Stimulated activated CD4-positive, alpha-beta T cell treated with anti-CD3 and anti-CD28 coated beads, Interleukin-12 subunit alpha, Interleukin-12 subunit beta, amount 100 ng/mL, for 48 hours (primary cell): ENCODE results near the gene ADAMTS8.

ENCODE experiments used
- DNase-seq, 3 donors: peaks; one replicate each; pipeline ENCODE4 v3.0.0-alpha.2; 2020; ENCODE audit warnings: low read depth in 2 of 3, low spot score in 1 of 3

The ADAMTS8 gene

DNA sequence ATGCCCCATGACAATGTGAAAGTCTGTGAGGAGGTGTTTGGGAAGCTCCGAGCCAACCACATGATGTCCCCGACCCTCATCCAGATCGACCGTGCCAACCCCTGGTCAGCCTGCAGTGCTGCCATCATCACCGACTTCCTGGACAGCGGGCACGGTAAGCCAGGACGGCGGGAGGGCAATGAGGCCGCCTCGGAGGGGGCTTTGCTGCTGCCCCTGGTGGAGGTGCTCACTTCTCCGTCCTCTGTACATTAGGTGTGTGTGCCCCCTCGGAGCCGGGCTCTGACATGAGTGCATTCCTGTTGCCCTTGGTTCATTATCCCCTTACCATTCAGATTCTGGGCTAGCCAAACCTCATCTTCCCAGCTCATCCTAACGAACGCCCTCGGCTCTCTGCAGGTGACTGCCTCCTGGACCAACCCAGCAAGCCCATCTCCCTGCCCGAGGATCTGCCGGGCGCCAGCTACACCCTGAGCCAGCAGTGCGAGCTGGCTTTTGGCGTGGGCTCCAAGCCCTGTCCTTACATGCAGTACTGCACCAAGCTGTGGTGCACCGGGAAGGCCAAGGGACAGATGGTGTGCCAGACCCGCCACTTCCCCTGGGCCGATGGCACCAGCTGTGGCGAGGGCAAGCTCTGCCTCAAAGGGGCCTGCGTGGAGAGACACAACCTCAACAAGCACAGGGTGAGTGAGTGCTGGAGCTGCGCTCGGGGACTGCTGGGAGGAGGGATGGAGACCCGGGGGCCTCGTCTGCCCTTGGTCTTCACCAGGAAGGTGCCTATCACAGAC lies 33.9 kb upstream of the ADAMTS8 start:
- DNase-seq: no peak

DNA sequence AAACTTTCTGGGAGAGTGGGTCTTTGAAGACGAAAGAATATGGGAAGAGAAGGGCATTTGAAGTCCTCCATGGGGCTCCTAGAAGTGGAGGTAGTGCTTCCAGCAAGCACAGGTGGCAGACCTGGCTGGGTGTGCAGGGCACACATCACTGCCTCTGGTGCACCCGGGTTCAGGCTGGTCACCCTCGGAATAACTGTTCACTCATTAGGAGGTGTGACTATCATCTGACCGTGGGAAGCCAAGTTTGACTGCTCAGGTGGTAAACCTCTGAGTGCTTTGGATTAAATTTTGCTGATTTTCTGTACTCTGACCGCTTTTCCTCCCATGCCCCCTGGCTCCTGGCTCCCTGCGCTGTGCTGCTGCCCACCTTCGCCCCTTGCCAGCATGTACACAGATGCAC lies 31.1 kb upstream of the ADAMTS8 start:
- no peak for DNase-seq

DNA sequence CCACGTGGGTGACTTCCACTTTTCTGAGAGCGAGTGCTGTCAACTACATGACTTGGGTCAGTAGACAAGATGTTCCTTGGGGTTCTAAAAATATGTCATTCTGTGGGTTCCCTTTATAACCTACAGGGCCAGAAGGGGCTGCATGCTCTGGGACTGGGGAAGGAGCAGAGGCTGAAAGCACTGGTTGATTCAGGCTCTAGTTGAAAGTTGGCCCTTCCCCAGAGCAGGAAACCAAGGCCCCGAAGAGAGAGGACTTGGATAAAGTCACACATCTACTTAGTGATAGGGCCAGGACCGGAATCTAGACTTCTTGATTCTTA lies 30.0 kb upstream of the ADAMTS8 start:
- no peak for DNase-seq

DNA sequence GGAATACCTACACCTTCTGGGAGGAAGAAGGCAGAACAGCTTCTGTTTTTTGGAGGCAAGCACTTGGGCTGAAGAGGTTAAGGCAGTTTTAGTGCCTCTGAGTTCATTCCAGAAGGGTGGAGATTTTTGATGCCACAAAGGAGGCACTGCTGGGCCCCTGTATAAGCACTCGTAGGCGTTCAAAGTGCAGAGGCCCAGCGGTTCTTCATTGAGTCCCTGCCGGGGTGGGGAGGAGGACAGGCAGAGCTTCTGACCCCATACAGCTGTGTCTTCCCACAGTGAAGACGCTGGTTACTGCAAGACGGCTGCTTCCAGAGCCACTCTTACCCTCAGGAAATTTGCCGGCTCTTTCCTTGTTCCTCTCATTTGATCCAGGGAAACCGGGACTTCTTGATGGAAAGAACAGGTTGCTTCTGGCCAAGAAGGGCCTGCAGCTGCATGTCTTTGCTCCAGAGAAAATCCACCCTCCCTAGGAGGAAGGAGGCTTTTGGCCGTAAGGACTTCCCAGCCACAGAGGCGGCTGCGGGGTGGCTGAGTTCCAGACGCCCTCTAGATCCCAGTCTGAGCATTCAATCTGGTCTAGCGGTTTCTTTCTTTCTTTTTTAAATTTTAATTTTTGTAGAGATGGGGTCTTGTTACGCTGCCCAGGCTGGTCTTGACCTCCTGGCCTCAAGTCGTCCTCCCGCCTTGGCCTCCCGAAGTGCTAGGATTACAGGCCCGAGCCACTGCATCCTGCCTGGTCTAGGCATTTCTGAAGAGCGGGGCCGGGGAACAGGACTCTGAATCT lies 29.4 kb upstream of the ADAMTS8 start:
- DNase-seq: no peak

DNA sequence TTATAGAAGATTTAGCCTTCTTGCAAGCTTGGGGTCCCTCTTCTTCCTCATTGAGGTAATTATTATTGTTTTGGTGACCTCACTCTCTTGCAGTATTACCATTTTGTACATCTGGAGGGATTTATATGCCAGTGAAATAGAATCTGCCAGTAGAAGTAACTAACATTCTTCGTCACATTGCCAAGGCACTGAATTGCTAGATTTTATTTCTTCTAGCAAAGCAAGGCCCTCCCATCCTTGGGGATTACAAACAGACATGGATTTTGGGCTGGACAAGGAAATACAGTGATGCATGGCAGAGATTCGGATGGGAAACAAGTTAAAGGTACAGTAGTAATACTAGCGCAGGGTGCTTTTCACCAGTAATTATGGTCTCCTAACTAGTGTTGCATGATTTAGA lies 27.9 kb upstream of the ADAMTS8 start:
- DNase-seq: no peak

DNA sequence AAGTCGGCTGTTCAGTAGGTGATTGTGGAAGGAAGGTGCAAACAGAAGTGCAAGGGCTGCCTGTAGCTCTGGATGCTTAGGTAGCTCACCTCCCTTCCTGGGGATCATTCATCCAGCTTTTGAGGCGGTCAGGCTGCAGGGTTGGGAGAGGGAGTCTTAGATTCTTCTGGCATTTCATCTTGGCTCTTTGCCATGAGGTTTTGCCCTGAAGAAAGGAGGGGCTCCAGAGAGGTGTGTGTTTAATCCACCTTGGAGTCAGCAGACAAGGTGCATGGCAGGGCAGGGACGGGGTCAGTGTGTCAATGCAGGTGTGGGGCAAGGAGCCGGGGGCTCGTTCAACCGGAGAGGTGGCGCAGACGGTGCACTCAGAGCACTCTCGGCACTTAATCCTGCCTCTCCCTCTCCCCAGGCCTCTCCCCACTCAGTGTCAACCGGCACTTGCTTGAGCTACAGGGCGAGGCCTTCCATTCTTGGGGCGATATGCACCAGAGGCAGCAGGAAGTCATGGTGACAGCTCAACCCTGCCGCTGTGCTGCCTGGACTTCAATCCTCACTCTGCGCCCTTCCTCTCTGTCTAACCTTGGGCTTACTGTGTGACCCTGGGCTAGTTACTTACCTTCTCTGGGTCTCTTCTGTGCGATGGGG lies 27.2 kb upstream of the ADAMTS8 start:
- DNase-seq: no peak

DNA sequence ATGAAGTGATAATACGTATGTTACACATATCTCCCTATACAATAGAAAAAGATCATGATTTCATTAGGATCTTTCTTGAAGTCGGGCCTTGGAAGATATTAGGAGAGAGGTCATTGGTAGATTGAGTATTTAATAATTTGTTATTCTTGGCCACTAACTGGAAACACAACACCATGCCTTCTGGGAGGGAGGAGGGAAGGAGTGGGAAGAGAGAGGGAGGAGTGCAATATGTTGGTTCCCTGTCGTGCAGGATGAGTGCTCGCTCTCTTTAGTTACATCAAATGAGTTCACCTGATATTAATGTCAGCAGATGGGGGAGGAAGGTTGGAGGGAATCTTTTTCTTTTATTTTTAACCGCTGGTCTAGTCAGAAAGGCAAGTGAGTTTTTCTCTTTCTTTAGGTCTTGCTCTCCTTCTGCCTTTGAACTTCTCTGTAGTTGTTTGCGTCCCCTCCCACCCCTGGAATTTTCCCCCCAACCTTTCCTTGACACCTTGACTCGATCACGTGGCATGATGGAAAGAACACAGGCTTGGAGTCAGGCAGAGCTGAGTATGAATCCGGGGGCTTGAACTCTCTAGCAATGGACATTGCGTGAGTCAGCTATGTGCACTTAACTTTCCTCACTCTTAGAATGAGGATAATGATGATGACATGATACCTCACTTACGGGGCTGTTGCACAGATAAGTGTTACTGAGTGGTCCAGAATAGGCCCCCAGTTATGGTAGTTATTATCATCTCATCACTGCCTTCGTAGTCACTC lies 26.3 kb upstream of the ADAMTS8 start:
- no peak for DNase-seq

DNA sequence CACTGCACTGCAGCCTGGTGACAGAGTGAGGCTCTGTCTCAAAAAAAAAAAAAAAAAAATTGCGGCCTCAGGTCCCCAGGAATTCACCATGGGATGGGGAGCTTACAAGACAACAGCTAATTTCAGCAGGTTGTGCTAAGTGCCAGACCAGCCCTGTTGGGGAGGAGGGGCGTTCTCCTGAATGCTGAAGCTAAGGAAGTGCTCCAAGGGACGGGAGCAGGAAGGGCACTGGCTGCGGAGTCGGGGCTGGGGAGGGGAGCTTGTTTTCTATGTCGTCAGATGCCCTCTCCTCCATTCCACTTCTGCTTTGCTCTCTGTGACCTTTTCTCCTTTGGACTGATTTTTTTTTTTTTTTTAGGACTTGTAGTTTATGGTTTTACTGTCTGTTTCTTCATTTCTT lies 24.5 kb upstream of the ADAMTS8 start:
- no peak for DNase-seq

DNA sequence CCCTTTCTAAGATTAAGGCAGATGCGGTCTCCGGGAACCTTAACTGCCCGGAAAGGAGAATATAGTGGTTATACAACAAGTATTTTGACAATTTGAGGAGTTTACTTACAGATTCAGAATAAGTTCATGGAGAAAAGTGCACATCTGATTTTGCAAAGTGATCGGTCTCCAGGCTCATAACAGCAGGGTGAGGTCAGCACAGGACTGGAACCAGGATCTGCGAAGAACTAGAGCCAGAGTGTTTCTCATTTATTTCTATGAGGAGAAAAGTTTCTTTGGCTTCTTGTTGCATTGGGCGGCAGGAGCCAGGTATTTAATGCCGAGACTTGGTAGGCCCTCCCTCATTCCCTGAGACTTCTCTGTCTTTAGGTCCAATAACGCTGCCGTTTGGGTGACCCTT lies 23.8 kb upstream of the ADAMTS8 start:
- DNase-seq: no peak

DNA sequence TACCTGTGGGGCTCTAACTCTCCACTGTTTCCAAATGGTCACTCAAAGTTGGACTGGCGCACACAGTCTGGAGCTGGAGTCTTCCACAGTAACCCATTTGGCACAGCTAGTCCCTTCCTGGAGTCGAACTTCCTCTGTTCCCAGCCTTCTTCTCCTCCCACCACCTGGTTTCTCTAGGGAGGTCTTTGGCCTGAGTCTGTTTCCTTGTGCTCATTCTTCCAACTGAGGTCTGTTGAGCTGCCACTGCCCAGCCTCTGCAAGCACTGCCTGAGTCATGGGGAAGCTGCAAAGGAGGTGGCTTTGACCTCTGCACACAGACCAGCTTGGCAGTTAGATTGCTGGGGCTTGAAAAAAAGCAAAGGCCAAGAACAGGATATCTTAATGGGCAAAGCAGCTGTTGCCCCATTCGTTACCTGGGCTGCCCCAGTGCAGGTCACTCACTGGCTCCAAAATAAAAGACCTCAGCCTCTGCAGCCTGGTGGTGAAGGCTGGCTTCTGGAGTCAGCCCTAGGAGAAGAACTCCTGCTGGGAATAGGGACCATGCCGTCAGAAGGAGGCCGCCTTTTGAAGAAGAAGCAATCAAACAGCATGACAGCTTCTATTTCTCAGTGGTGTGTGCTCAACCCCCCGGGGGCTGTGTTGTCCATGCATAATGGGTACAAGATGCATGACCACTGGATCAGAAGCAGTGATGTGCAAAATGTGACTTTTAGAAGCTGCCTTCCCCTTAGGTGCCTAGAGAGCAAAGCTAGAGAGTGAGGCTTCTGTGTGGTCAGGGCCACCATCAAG lies 23.0 kb upstream of the ADAMTS8 start:
- DNase-seq: no peak

DNA sequence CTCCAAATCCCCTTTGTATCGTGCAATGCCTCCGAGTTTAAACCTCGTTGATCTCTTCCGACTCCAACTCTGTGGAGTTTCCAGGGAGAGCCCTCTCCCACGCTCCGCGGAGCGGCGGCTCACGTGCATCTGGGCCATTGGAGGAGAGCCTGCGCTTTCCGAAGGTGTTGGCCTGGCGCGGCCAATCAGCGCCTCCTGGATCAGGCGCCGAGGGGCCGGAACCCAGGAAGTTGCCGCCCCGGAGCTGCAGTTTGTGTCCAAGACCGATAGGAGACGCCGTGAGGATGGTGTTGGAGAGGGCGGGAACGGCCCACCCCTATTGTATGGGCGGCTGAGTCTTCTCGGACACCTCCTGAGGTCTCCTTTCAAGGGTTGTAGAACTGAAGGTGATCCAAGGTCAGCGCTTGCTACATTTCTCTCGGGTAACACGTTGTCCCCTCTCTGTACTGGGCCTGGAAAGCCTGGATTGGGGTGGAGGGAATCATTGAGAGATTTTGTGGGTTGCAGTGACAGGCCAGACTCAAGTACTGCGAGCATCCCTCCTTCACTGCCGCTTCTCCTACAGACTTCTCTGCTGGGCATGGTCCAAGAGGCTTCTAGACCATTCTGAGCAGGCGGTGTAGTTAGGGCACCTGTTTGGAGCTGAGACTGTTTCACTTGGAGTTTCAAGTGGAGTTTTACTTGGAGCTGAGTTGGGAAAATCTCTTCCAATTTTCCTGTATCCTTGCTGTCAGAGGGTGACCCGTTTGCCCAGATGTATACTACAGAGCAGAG lies 21.8 kb upstream of the ADAMTS8 start:
- DNase-seq: no peak

DNA sequence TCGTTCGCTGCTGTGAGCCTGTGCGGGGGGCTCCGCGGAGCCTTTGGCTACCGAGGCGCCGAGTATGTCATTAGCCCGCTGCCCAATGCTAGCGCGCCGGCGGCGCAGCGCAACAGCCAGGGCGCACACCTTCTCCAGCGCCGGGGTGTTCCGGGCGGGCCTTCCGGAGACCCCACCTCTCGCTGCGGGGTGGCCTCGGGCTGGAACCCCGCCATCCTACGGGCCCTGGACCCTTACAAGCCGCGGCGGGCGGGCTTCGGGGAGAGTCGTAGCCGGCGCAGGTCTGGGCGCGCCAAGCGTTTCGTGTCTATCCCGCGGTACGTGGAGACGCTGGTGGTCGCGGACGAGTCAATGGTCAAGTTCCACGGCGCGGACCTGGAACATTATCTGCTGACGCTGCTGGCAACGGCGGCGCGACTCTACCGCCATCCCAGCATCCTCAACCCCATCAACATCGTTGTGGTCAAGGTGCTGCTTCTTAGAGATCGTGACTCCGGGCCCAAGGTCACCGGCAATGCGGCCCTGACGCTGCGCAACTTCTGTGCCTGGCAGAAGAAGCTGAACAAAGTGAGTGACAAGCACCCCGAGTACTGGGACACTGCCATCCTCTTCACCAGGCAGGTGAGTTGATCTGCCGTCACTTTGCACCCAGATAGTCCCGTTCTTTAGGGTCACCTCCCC lies 21.0 kb upstream of the ADAMTS8 start:
- no peak for DNase-seq

DNA sequence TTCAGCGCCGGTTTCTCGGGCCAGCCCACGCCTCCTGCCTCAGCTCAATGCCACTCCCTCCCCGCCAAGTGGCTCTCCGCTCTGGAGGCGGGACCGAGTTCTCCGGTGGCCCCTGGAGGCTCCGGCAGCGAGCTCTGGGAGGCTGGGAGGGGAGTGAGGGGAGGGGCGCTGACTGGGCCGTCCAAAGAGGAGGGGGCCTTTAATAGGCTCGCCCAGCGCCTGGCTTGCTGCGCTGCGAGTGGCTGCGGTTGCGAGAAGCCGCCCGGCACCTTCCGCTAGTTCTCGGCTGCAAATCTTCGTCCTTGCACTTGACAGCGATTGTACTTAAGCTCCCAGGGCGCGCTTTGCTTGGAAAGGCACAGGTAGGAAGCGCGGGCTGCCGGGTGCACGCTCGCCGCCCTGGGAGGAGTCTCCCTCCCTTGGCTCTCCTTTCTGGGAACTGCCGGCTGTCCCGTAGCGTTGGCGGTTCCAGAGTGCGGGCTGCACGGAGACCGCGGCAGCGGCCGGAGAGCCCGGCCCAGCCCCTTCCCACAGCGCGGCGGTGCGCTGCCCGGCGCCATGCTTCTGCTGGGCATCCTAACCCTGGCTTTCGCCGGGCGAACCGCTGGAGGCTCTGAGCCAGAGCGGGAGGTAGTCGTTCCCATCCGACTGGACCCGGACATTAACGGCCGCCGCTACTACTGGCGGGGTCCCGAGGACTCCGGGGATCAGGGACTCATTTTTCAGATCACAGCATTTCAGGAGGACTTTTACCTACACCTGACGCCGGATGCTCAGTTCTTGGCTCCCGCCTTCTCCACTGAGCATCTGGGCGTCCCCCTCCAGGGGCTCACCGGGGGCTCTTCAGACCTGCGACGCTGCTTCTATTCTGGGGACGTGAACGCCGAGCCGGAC lies 20.3 kb upstream of the ADAMTS8 start, which contains the start of gene ADAMTS15:
Gene ADAMTS15, plus strand, starts transcription at position 230 of the 894 bp plus-strand sequence. Its CDS starts 329 bp downstream, at position 559.
- peak; percentile 14 to 43 (median 20) for DNase-seq

DNA sequence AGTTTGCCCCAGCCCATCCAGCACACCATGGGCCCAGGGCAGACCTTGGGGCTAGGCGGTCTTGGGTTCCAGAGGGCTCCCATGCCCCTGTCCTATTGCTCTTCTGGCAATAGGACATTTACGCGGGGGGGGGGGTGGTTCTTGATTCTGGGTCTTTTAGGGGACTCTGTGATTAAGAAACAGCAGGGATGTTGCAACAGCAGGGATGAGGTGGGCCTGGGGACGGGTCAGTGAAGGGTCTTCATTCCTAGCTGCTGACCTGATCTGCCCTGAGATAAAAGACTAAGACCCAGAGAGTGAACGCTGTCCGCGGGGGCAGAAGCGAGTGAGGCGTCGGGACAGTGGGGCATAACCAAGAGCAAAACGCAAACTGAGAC lies 19.6 kb upstream of the ADAMTS8 start:
- DNase-seq: no peak

DNA sequence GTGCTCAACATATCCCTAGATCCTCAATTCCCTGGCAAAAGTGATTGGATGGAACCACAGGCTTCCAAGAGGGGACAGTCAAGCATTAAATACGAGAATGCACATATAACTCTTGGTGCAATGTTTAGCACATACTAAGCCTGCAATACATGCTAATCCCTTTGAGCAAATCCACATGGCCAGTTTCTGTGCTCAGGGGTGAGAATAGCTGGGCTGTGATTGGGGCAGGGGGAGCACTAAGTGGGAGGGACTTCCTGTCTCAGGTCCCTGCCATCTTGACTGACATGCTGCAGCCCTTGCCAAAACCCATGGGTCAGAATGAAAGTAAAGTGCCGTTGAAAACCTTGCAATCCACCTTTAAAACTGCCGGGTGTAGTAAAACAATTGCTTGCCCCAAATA lies 17.4 kb upstream of the ADAMTS8 start:
- DNase-seq: no peak

DNA sequence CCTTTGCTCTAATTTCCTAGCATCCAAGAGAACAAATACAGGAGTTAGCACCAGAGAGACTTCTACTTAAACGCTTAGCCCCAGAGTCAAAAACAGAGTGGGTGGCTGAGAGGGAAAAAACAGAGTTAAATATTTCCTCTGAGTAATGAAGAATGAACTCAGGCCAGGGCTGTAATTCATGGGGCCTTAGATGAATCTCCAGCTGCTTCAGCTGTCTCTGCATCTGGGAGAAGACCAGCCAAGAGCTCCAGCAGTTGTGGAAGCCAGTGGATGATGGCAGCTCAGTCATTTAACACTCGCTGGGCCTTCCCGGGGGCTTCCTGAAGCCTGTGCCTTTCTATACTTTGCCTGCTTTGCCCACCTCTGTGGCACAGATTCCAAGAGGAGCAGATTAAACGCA lies 14.3 kb upstream of the ADAMTS8 start:
- DNase-seq: no peak

DNA sequence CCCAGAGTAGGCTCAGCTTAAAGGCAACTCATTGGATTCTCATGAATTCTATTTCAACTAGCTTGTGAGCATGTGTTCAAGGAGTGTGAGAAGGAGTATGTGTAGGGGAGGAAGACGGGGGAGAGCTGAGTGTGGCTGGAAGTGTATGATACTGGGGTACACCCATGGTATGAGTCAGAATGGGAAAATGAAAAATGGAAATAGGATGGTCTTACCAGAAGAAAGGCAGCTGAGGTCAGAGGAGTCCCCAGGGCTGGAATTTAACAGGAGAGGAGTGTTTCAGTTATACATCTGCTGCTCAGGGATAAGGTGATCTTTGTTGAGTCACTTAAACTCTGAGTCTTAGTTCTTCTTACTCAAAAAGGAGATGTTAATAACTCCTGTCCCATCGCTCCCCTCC lies 13.3 kb upstream of the ADAMTS8 start:
- no peak for DNase-seq

DNA sequence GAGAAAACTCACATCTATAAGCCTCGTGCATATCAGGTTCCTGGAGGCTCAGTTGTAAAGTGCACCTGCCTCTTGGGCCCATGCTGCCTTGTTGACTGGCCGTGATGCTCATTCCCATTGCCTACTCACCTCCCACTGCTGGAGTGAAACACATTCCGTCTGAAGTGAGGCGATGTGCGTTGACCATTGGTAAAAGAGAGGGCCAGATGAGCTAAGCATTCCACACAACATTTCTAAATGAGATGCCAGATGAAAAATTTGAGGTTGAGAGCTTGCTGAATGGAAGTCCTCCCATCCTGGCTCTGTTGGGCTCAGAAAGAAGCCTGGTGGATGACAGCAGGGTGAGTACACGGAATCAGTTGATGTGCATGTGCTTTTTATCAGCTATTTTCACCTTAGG lies 11.5 kb upstream of the ADAMTS8 start:
- DNase-seq: no peak
